ENCODE measurements around the gene VWA5A.

DNA sequence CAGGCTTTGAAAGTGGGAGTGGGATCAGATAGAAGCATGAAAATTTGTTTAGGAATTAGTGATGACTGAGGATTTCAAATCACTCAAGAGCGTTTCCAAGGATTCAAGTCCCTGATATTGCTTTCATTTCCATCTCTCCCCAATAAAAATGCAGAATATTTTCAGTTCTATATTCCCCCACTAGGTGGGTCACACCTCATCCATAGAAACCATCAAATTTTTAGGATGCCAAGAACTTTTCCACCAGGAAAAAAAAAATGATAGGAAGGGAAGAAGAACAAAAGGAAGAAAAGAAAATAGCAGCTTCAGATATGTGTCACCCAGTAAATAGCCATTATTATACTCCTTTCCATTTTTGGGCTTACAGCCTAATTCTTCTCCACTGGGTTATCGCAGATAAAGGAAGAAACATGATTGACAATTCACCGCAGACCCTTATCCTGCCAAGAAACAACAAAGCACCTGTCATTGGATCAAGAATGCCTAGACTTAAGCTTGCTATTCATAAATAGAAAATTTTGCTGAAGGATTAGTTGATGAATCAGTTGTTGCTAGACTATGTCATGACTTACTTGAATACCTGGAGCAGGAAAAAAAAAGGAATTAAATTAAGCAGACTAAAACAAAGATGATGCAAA is 37.6 kb downstream of the VWA5A start:
- TF ChIP-seq POLR2A (IDR thresholded peaks at IDR 0.05; ENCODE audit: low read length) = no peak
- no peak for TF ChIP-seq GATA1 (IDR thresholded peaks at IDR 0.05; ENCODE audit: low read depth, low read length)
